Stimulated activated CD4-positive, alpha-beta T cell treated with anti-CD3 and anti-CD28 coated beads, Interleukin-4, amount 100 ng/mL, for 24 hours (primary cell): ENCODE measurements around the gene RAB31.
"Not testable (repeated sequence)": the region's sequence is repeated elsewhere in the genome, so short reads cannot be mapped to it uniquely, and the experiment has no call there.

Experiments
- DNase-seq: peaks from one replicate; pipeline ENCODE4 v3.0.0-alpha.2; 2020

RAB31 gene

DNA sequence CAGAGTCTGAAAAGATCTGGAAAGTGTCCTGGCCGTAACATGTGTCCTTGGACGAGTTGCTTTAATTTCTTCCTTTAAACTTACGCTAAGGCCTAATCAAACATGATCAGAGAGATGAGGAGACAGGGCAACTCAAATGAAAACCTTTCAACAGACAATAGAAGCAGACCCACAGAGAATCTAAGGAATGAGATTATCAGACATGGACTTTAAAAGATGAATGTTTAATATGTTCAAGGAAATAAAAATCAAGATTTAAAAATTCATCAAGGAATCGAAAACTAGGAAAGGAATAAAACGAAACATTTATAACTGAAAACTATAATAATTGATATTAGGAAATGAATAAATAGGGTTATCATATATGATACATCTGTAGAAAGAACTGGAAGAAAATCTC lies 55.1 kb downstream of the RAB31 start:
- DNase-seq = no peak

DNA sequence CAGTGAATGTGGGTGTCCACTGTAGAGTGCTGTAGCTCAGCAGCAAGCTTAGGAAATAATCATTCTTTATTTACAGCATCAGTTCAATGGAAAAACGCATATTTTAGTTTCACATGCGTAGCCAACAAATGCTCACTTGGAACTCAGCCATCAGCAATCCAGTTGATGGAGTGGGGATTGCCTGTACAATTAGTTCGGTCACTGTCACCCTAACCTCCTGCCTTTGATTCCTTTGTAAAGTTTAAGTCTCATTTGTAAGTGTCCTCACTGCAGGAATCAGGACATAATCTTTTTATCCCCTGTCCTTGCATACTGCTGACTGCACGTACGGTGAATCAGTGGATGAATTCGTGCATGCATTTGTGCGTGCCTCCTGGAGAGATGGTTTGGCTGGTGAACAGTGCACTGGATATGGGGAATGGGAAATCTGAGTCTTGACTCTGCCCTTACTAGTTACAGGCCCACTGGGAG lies 55.9 kb downstream of the RAB31 start:
- no peak for DNase-seq

DNA sequence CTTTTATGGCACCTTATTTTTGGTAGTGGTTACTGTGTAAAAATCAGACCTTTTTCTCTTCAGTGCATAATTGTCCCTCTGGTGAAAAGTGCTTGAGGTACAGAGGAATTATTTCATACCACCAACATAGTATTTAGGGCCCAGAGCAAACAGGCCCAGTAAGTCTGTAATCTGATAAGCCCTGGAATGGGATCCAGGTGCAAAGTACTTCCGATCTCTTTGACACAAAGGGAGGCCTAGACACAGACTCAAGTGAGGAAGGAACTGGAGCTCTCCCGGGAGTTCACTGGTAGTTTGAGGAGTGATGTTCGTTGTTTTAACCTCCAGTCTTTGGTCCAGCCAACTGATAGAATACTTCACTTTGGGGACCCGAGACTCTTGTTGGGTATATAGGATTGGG lies 57.4 kb downstream of the RAB31 start:
- no peak for DNase-seq

DNA sequence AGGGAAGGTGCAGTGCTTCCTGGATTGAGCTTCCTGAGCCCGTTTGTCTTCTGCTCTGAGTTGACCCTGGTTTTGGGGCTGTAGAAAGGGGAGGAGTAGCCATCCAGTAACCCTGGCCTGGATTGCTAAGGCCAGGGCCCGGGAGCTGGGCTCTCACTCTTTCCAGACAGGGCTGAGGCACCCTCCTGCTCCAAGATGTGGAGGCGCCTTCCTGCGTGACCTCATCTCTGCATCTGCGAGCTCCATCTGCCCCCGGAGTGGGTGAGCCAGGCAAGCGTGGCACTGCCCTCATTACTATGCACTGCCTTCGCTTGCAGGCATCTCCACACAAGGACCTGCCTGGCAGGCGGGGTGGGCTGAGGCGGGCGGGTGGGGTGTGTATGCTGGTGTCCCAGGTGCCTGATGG lies 58.0 kb downstream of the RAB31 start:
- no peak for DNase-seq

DNA sequence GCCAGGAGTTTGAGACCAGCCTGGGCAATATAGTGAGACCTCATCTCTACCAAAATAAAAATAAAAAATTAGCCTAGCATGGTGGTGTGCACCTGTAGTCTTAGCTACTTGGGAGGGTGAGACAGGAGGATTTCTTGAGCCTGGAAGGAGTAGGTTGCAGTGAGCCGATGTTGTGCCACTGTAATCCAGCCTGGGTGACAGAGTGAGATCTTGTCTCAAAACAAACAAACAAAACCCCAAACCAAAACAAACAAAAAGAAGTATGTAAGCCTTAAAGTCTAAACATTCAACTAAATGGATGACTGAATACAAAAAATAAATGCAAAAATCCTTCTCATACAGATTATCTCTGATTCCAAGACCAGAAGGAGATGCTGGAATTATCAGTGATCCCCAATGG lies 58.6 kb downstream of the RAB31 start:
- DNase-seq = no peak

DNA sequence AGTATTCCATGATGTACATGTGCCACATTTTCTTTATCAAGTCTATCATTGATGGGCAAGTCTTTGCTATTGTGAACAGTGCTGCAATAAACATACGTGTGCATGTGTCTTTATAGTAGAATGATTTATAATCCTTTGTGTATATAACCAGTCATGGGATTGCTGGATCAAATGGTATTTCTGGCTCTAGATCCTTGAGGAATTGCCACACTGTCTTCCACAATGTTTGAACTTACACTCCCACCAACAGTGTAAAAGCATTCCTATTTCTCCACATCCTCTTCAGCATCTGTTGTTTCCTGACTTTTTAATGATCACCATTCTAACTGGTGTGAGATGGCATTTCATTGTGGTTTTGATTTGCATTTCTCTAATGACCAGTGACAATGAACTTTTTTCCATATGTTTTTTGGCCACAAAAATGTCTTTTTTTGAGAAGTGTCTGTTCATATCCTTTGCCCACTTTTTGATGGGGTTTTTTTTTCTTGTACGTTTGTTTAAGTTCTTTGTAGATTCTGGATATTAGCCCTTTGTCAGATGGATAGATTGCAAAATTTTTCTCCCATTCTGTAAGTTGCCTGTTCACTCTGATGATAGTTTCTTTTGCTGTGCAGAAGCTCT lies 60.1 kb downstream of the RAB31 start:
- DNase-seq = not testable (repeated sequence)

DNA sequence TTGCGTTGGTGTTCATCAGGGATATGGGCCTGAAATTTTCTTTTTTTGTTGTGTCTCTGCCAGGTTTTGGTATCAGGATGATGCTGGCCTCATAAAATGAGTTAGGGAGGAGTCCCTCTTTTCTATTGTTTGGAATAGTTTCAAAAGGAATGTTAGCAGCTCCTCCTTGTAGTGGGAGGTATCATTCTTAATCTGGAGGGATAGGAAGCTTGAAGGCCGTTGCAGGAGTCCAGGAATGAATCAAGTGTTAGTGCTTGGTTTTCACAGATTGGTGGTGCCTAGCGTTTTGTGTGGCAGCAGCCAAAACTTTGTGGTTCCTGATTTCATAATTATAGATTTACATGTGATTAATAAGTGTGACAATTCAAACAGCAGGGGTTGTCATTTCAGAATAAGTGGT lies 62.0 kb downstream of the RAB31 start:
- not testable (repeated sequence) for DNase-seq

DNA sequence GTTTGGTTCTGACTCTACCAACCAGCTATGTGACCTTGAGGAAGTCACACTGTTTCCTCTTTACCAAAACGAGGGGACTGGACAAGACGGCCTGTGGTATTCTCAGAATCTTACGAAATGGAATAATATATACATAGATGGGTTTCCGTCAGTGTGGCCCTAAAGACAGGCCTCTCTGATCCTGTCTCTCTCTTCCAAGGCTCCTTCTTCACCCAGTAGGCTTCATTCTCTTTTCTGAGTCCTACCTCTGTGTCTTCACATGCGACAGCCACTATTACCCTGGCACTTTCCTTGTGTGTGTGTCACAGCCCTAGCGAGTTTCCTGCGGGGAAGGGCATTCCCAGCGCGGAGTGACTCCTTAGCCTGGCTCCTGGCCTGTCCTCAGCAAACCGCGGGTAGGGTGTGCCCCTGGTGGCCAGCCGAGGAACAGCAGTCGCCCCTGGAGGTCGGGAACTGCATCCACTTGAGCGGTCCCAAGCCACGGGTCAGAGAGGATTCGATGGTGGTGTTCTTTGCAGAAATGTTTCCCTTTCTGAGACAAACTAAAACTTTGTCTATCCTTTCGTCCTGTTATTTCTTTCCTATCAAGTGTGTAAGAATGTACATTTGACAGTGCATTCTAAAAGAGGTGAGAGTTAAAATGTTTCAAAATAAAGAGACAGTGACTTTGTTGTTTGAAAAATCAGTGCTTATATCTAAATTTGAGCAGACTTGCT lies 63.3 kb downstream of the RAB31 start:
- peak; percentile 51 for DNase-seq

DNA sequence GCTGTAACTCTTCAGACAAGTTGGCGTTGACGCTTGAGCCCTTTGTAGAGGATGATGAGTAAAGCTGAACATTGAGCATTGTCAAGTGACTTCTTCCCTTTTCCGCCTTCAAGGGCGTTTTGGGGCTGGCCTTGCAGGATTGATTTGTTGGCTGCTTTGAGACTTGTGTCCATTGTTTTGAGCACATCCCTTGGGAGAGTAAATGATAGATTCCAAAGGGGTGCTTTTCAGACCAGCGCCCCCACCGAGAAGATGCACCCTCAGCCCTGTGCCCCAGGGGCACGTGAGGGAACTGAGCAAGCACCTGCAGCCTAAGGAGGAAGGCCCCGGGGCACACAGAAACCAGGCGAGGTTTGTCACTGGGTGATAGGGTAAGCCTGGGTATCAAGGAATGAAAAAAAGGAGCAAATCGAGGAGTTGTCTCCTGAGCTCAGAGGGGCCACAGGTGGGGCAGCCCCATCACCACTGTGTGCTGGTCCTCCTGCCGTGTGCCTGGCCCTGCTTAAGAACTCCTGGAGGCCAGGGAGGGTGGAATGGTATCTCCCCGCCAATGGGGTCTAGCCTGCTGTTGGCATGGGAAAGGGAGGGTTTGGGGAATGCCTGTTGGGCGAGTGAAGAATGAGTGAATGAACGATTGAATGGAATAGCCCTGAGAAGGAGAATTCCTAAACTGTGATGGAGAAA lies 64.0 kb downstream of the RAB31 start:
- no peak for DNase-seq

DNA sequence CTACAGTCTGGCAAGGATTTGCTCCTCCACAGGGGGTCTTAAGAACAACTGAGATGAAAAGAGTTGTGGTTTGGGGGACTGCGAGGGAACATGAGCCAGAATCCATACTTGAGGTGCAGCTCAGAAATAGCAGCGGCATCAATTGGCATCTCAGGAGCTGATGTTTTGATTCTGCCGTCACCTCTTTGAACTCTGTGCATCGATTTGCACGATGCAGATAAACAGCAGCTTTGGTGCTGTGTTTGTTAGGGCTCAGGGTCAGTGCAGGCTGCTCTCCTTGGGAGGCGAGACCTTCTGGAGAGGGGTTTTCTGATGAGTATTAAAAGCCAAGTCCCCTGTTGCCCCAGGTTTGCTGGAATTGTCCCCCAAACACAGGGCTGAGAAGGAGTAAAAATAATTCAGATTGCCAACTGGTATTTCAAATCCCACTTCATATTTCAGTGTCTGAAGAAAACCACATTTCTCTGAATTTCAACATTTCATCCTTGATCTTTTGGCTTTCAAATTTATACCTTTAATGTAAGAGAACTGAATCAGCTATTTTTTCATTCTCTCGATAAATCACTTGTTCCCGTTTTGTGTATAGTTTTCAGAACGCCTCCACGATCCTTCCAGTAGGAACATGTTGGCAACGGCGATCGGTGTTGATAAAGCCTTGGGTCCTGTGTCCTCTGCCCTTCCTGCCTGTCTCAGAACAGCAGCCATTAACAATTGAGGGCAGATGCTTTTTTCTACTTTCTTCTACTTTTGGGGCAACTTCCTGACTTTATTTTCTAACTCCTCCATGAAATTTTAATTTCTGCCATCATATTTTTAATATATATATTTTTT lies 65.0 kb downstream of the RAB31 start:
- DNase-seq = no peak

DNA sequence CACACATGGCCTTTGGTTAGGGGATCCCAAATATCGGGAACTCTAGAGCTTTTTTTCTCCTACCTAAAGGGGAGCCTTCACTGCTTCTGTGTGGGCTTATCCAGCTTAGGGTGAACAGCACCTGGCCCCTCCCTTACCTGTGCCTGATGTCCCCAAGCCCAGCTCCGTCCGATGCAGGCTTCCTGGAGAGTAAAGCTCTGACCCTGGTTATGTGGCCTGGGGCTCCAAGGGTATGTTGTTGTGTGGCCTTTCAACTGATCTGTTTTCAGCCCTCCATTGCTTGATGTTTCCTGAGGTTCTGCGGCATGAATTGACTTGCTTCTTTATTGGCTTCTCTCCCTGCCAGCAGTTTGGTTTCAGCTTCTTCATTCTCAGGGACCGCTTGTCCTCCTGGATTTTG lies 66.0 kb downstream of the RAB31 start:
- no peak for DNase-seq

DNA sequence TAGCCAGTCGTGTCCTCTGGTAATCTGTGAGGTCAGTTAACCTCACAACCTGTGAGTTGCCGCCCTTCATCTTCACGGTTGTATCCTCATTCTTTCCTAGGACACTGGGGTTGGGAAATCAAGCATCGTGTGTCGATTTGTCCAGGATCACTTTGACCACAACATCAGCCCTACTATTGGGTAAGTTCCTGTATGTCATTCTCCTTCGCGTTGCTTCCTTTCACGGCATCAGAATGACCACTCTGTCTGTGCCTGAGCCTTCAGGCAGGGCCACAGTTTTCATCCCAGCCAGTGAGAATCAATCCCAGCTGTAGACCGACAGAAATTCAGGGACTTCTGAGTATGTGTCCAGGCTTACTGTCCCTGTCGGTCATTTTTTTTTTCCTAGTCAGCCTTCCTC lies 67.1 kb downstream of the RAB31 start:
- DNase-seq = no peak

DNA sequence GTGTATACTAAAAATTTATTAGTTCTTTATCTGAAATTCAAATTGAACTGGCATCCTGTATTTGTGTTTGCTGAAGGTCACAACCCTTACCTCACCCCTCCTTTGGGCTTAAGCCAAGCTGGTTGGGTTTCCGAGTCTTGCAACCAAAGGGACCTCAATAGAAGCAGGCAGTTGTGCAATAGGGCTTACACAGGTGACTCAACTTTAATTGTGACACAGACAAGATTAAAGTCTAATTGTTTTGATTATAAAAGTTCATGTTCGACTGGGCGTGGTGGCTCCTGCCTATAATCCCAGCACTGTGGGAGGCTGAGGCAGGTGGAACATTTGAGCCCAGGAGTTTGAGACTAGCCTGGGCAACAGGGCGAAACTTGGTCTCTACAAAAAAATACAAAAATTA lies 71.5 kb downstream of the RAB31 start:
- no peak for DNase-seq

DNA sequence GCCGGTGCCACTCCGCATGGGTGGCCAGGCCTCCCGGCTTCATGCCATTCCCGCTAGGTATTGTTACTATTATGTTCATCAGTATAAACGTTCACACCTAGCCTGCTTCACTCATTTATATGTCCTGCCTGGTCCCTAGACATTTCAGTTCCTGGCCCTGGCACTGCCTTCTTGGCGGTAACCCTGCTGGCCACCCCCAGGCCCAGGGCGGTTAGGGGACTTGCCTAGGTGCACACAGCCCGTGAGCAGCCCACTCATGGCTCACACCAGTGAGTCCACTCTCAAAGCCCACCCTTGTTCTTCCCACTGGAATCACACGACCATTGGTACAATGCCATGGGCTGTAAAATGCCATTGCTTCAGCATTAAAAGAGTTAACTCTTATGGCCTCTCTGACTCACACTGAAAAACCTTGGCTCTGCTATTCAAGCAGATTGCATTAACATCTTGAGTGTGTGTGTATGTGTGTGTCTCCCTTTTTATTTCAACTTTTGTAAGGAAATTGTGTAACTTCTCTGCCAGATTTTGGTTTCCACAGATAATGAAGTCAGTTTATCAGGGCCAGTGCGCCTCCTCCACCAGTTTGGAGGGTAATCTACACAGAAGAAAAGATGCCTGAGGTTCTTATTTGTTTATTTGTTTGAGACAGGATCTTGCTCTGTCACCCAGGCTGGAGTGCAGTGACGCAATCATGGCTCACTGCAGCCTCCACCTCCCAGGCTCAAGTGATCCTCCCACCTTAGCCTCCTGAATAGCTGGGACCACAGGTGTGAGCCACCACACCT lies 74.2 kb downstream of the RAB31 start:
- no peak for DNase-seq

DNA sequence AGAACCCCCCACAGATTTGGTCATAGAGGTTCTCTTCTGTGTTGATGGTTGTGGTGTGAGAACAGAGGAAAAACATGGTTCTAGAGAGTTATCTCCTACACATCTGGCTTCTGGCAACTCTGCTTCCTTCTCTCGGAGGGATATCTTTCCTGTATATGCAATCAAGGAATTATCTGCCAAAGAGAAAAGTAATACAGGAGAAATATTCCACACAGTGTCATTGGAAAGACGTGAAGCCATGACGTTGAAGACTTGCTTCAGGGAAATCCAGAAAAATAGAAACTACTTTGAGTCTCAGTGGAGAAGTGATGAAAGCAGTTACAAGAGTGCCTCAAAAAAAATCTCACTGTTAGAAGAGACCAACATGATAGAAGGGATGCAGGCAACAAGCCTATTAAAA lies 78.5 kb downstream of the RAB31 start:
- DNase-seq = no peak

DNA sequence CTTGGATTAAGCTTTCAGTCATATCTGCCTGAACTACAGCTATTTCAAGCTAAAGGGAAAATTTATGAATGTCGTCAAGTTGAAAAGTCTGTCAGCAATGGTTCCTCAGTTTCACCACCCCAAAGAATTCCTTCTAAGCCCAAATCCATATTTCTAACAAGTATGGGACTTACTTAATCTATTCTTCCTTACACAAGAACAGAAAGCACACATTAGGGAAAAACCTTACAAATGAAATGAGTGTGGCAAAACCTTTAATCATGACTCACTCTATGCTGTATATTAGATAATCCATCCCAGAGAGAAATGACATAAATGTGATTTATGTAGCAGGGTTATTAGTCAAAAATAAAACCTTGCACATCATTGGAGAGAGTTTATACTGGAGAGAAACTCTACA lies 78.9 kb downstream of the RAB31 start:
- no peak for DNase-seq

DNA sequence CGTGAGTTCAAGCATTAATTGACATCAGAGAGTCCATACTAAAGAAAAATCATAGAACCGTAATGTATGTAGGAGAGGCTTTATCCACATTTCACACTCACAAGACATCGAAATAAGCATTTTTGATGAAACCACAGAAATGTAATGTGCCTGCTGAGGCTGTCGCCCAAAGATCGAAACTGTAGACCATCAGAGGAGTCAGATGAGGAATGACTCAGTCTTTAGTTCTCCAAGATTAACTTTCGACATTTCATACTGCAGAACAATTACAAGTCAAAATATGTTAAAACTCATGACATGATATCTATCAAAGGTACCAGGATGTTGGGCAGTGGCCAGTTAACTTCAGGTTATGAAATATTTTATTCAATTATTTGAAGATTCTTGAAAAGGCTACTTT lies 79.6 kb downstream of the RAB31 start:
- no peak for DNase-seq

DNA sequence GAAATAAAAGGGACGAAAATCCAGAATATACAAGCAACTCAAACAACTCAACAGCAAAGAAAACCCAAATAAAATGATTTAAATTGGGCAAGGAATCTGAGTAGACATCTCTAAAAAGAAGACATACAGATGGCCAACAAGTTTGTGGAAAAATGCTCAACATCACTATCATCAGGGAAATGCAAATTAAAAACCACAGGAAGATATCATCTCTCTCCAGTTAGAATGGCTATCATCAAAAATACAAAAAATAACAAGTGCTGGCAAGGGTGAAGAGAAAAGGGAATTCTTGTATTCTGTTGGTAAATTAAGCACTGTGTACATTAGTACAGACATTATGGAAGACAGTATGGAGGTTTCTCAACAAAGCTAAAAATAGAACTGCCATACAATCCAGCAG lies 80.0 kb downstream of the RAB31 start:
- DNase-seq = no peak

DNA sequence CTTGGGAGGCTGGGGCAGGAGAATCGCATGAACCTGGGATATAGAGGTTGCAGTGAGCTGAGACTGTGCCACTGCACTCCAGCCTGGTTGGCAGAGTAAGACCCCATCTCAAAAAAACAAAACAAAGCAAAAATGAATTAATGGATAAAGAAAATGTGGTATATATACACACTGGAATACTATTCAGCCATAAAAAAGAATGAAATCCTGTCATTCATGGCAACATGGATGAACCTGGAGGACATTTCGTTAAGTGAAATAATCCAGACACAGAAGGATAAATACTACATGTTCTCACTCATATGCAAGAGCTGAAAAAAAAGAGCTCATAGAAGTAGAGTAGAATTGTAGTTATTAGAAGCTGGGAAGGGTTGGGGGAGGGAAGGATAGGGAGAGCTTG lies 80.8 kb downstream of the RAB31 start:
- DNase-seq = no peak

DNA sequence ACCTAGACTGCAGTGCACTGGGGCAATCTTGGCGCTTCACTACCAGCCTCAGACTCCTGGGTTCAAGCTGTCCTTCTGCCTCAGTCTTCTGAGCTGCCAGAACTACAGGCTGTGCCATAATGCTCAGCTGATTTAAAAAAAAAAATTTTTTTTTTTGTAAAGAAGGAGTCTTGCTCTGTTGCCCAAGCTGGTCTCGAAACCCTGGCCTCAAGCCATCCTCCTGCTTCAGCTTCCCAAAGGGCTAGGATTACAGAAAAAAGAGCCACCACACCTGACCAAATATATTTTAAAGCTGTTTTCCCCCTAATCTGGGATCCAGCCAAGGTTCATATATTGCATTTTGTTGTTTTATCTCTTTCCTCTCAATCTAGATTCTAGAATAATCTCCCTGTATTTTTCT lies 82.2 kb downstream of the RAB31 start:
- DNase-seq = no peak

DNA sequence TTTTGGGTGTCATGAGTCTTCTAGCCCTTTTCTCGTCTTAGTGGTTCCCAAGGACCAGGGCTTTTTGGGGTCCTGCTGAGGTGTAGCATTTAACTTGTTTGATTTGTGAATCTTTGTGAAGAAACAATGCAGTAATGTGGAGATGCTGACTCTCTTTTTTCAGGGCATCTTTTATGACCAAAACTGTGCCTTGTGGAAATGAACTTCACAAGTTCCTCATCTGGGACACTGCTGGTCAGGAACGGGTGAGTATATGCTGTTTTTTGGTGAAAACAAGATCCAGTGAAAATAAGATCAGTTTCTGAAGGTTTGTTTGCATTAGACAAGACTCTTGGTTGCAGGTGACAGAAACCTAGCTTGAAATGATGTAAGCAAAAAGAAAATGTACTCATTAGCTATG lies 83.9 kb downstream of the RAB31 start:
- DNase-seq = no peak

DNA sequence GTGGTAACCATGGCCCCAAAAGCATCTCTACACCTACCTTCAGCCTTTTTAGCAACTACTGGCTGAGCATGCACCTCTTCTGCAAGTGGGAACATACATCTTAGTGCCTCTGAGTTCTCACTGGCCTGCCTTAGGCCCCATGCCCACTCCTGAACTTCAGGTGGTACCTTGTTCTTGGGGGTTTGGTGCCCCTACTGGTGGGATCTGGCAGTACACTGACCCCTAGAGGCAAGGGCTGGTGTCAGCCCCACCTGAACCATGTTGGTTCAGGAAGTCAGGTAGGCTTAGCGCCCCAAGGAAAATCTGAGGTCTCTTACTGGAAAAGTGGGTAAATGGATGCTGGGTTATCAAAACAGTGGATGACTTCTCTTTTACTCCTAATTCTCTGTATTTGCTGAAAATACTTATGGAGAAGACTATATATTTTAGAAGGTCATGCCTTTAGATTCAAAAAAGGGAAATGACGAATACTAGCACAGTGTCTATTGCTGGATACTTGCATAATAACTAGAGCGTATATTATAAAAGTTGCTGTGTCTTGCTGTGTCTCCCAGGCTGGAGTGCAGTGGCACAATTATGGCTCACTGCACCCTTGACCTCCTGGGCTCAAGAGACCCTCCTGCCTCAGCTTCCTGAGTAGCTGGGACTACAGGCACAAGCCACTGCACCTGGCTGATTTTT lies 84.6 kb downstream of the RAB31 start:
- DNase-seq = peak; percentile 18
